MM.1S (cell line): ENCODE data around the gene ESYT3.

ENCODE experiments used
- EZH2 ChIP-seq: fragments of 300-600 bp; sonication (generic); optimal IDR thresholded peaks from 2 replicates; pipeline ENCODE3; 2017; ENCODE audit warnings: low read depth, mild to moderate bottlenecking, antibody characterized with exemption, low read length, mixed read lengths
- EZH2phosphoT487 ChIP-seq: fragments of 300-600 bp; sonication (generic); IDR thresholded peaks from 2 replicates; pipeline ENCODE4 v1.6.1; 2018; ENCODE audit warnings: antibody characterized with exemption, low read length
- TF ChIP-seq, protein P1 (sequence below): fragments of 300-600 bp; sonication (generic); IDR thresholded peaks from 2 replicates; pipeline ENCODE4 v1.5.1; 2016; ENCODE audit warnings: antibody characterized with exemption, low read length, mixed read lengths

DNA sequence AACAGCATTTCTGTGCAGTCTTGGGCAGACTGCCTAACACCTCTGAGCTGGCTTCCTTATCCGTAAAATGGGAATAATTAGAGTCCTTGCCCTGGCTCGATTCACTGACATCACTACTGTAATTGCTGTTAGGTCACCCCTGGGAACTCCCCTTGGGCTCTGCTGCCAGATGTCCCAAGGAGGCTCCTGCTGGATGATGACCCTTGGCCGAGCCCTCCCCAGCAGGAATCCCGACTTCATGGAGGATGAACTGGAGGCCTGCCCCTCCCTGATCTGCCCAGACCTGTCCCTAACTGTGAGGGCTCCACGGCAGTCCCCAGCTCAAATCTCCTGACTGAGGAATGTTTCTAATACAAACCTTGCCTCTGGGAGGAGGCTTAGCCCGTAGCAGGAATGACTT is 18.0 kb downstream of the ESYT3 start:
- TF ChIP-seq, protein P1, sequence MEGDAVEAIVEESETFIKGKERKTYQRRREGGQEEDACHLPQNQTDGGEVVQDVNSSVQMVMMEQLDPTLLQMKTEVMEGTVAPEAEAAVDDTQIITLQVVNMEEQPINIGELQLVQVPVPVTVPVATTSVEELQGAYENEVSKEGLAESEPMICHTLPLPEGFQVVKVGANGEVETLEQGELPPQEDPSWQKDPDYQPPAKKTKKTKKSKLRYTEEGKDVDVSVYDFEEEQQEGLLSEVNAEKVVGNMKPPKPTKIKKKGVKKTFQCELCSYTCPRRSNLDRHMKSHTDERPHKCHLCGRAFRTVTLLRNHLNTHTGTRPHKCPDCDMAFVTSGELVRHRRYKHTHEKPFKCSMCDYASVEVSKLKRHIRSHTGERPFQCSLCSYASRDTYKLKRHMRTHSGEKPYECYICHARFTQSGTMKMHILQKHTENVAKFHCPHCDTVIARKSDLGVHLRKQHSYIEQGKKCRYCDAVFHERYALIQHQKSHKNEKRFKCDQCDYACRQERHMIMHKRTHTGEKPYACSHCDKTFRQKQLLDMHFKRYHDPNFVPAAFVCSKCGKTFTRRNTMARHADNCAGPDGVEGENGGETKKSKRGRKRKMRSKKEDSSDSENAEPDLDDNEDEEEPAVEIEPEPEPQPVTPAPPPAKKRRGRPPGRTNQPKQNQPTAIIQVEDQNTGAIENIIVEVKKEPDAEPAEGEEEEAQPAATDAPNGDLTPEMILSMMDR, result no peak
- TF ChIP-seq EZH2 (no peak), EZH2phosphoT487 (no peak)
